ENCODE measurements around the gene EPHX1. TPM values are rescaled to one million over a fixed set of nuclear protein-coding genes. Genes with fewer than 3 reads are reported as not detected.
A peak's percentile ranks its signal among the peaks of the same experiment; 100 is the strongest.

Gene EPHX1
- total RNA-seq, 3 donors from 2014 or later = 63.6 to 168 (median 67.3) TPM

- no peak for TF ChIP-seq POLR2A (IDR thresholded peaks at IDR 0.05)
- no peak for TF ChIP-seq POLR2AphosphoS5 (IDR thresholded peaks at IDR 0.05)
- TF ChIP-seq CTCF (IDR thresholded peaks at IDR 0.05) = no peak
- peak overlapping the region in 2 of 3 donors; percentile 92 to 98 for H3K4me3 ChIP-seq
- DNase-seq (ENCODE audit: low spot score in 2 of 2) = no peak
These were observed 70.3 kb downstream of the EPHX1 start for GRCh38 chr1:225880222-225880588.

GRCh38 chr1:225880636-225881035 lies 70.7 kb downstream of the EPHX1 start:
- Histone ChIP-seq H3K9me3 (no peaks in the 10 kb centered on the region), H3K4me3 (peak overlapping the region; percentile 92 to 98 (median 95)), H3K36me3 (no peaks in the 10 kb centered on the region), H3K27me3 (no peaks in the 10 kb centered on the region), H3K4me1 (peaks cover 9 to 14% of the 10 kb centered on the region in 2 donors), H3K27ac (peak overlapping the region; percentile 96 to 98)
- DNase-seq (ENCODE audit: low spot score in 2 of 2) = no peak
- intact Hi-C loops (cut with DNase I; ENCODE audit: low total_unique reads) = loop anchor here (5.0 kb wide), 1 partner anchor 42 kb away; the partner anchor contains the start of gene PYCR2
- TF ChIP-seq CTCF (IDR thresholded peaks at IDR 0.05) = no peak
- TF ChIP-seq POLR2AphosphoS5 (IDR thresholded peaks at IDR 0.05) = no peak
- TF ChIP-seq POLR2A (IDR thresholded peaks at IDR 0.05) = no peak

More at GRCh38 chr1:225880222-225880588, 70.3 kb downstream of the EPHX1 start:
- no peaks in the 10 kb centered on the region for H3K36me3 ChIP-seq
- no peaks in the 10 kb centered on the region for H3K27me3 ChIP-seq
- intact Hi-C loops (cut with DNase I; ENCODE audit: low total_unique reads) = loop anchor here (5.0 kb wide), 1 partner anchor 42 kb away; the partner anchor contains the start of gene PYCR2
- no peaks in the 10 kb centered on the region for H3K9me3 ChIP-seq
- H3K27ac ChIP-seq = peak overlapping the region; percentile 96 to 98
- peaks cover 9 to 16% of the 10 kb centered on the region in 2 donors for H3K4me1 ChIP-seq

- Histone ChIP-seq H3K36me3 (no peaks in the 10 kb centered on the region), H3K9me3 (no peaks in the 10 kb centered on the region), H3K27me3 (no peaks in the 10 kb centered on the region), H3K4me3 (peak overlapping the region; percentile 92 to 98 (median 95)), H3K27ac (peak overlapping the region; percentile 96 to 98), H3K4me1 (peaks cover 9 to 14% of the 10 kb centered on the region in 2 donors)
- intact Hi-C loops (cut with DNase I; ENCODE audit: low total_unique reads) = loop anchor here (5.0 kb wide), 1 partner anchor 41 kb away; the partner anchor contains the start of gene PYCR2
- peak; percentile 55 to 74 for DNase-seq (ENCODE audit: low spot score in 2 of 2)
- no peak for TF ChIP-seq POLR2A (IDR thresholded peaks at IDR 0.05)
- no peak for TF ChIP-seq POLR2AphosphoS5 (IDR thresholded peaks at IDR 0.05)
- no peak for TF ChIP-seq CTCF (IDR thresholded peaks at IDR 0.05)
These were observed 71.4 kb downstream of the EPHX1 start for GRCh38 chr1:225881081-225881958.

GRCh38 chr1:225881959-225882693 lies 72.2 kb downstream of the EPHX1 start, which contains the start of gene TMEM63A:
TMEM63A (minus strand) TSS chr1:225882380; CDS start chr1:225877580, 4,800 bp downstream.
- Histone ChIP-seq H3K36me3 (no peaks in the 10 kb centered on the region), H3K9me3 (no peaks in the 10 kb centered on the region), H3K27me3 (no peaks in the 10 kb centered on the region), H3K27ac (peak within 1 kb of the TSS; percentile 96 to 98), H3K4me3 (peak within 1 kb of the TSS; percentile 92 to 98 (median 95)), H3K4me1 (peaks cover 9 to 14% of the 10 kb centered on the region in 2 donors)
- peak in 2 of 3 donors; percentile 40 for TF ChIP-seq CTCF (IDR thresholded peaks at IDR 0.05)
- peak; percentile 70 for TF ChIP-seq POLR2A (IDR thresholded peaks at IDR 0.05)
- TF ChIP-seq POLR2AphosphoS5 (IDR thresholded peaks at IDR 0.05) = peak; percentile 27 to 58 (median 52)
- intact Hi-C loops (cut with DNase I; ENCODE audit: low total_unique reads) = loop anchor here (5.0 kb wide), 1 partner anchor 40 kb away; the partner anchor contains the start of gene PYCR2
- peak; percentile 83 to 88 for DNase-seq (ENCODE audit: low spot score in 2 of 2)

Measured in breast epithelium (tissue), 4 donors.